ENCODE results near the gene IL1RAP.

- TF ChIP-seq CTCF (conservative IDR thresholded peaks at IDR 0.05; ENCODE audit: low read depth in 2 of 2) (no peak), REST (IDR thresholded peaks at IDR 0.05; ENCODE audit: unreplicated experiment) (no peak), EZH2 (IDR thresholded peaks at IDR 0.05; ENCODE audit: low read depth, unreplicated experiment) (no peak), EZH2phosphoT487 (IDR thresholded peaks at IDR 0.05; ENCODE audit: unreplicated experiment) (no peak), POLR2AphosphoS5 (IDR thresholded peaks at IDR 0.05; ENCODE audit: low read depth) (no peak), ZNF114 (CRISPR knock-in tag; IDR thresholded peaks at IDR 0.05) (no peak), STAT1 (IDR thresholded peaks at IDR 0.05; ENCODE audit: unreplicated experiment) (no peak), ETS1 (IDR thresholded peaks at IDR 0.05) (no peak), ZNF331 (CRISPR knock-in tag; IDR thresholded peaks at IDR 0.05; ENCODE audit: low read depth) (no peak), JUNB (IDR thresholded peaks at IDR 0.05; ENCODE audit: unreplicated experiment) (no peak), NANOG (IDR thresholded peaks at IDR 0.05; ENCODE audit: borderline replicate concordance) (no peak), CREB1 (CRISPR knock-in tag; IDR thresholded peaks at IDR 0.05; ENCODE audit: low read depth) (no peak), ZNF462 (CRISPR knock-in tag; IDR thresholded peaks at IDR 0.05) (no peak)
These were observed 101.7 kb downstream of the IL1RAP start for GRCh38 chr3:190615607-190616006.
